Measurements from ENCODE around the gene TIAM2.

TIAM2 gene

DNA sequence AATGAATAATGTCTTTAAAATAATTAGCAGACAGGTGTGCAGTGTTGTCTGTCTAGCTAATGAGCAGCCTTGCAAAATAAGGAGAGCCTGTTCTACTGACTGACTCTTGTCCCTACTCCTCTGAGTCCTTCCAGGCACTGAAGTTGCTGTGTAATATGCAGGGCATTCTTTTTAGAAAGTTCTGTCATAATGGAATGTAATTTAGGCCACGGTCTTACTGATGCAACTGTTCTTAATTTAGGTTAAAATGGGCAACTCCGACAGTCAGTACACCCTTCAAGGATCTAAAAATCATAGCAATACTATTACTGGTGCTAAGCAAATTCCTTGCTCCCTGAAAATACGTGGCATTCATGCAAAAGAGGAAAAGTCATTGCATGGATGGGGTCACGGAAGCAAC, 133.9 kb downstream of the TIAM2 start:
- no peak overlapping the region for H3K4me3 ChIP-seq (ENCODE audit: low read depth, low read length)
- DNase-seq (ENCODE audit: low read depth), result no peak
- TF ChIP-seq CTCF (IDR thresholded peaks at IDR 0.05; ENCODE audit: low read depth, low read length, missing control alignments), result no peak

GRCh38 chr6:155129744-155130143, 134.6 kb downstream of the TIAM2 start:
- no peak for TF ChIP-seq CTCF (IDR thresholded peaks at IDR 0.05; ENCODE audit: low read depth, low read length, missing control alignments)
- no peak overlapping the region for H3K4me3 ChIP-seq (ENCODE audit: low read depth, low read length)
- DNase-seq (ENCODE audit: low read depth), result no peak

DNA sequence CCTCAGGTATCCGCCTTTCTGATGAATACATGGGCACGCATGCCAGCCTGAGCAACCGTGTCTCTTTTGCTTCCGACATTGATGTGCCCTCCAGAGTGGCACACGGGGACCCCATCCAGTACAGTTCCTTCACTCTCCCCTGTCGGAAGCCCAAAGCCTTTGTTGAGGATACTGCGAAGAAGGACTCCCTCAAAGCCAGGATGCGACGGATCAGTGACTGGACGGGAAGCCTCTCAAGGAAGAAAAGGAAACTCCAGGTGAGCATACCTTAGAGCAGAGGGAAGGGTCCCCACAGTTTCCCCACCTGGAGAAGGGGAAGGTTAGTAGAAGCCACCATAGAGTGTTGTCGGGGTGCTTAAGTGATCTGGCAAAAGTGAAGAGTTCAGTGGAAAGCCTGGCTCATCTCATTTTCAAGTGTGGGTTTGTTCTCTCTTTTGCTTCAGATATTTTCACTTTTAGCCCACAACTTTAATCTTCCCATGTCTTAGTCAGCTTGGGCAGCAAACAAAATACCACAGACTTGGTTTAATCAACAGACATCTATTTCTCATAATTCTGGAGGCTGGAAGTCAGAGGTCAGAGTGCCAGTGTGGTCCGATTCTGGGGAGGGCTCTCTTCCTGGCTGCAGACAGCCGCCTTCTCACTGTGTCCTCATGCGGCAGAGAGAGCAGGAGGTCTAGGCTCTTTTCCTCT, 135.2 kb downstream of the TIAM2 start:
- no peak for DNase-seq (ENCODE audit: low read depth)
- TF ChIP-seq CTCF (IDR thresholded peaks at IDR 0.05; ENCODE audit: low read depth, low read length, missing control alignments), result no peak
- H3K4me3 ChIP-seq (ENCODE audit: low read depth, low read length), result no peak overlapping the region

DNA sequence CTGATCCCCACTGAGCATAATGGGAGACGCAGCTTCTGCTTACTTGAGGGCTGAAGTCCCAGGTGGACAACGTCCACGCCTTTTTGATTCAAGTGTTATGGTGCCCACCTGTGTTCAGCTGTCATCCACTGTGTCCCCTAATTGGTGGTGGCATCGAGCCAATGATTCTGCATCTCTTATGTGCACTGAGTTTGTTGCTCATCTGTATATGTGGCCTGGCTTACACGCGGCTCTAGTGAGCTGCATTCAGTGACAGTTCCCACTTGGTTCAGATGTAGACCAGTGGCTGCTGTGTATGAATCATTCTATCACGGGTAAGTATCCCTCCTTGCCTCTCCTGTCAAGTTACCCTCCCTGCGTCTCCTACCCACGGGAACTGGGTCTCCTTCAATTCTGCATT, 137.5 kb downstream of the TIAM2 start:
- no peak overlapping the region for H3K4me3 ChIP-seq (ENCODE audit: low read depth, low read length)
- TF ChIP-seq CTCF (IDR thresholded peaks at IDR 0.05; ENCODE audit: low read depth, low read length, missing control alignments), result no peak
- DNase-seq (ENCODE audit: low read depth), result no peak

GRCh38 chr6:155141002-155141401, 145.9 kb downstream of the TIAM2 start:
- H3K4me3 ChIP-seq (ENCODE audit: low read depth, low read length), result no peak overlapping the region
- TF ChIP-seq CTCF (IDR thresholded peaks at IDR 0.05; ENCODE audit: low read depth, low read length, missing control alignments), result no peak
- no peak for DNase-seq (ENCODE audit: low read depth)

- no peak for TF ChIP-seq CTCF (IDR thresholded peaks at IDR 0.05; ENCODE audit: low read depth, low read length, missing control alignments)
- no peak overlapping the region for H3K4me3 ChIP-seq (ENCODE audit: low read depth, low read length)
- DNase-seq (ENCODE audit: low read depth), result no peak
Measured at GRCh38 chr6:155141512-155141911, 146.4 kb downstream of the TIAM2 start.
